Prostate gland (tissue), 2 donors: ENCODE measurements around the gene TBC1D2. TPM values are rescaled to one million over a fixed set of nuclear protein-coding genes. Genes with fewer than 3 reads are reported as not detected.

Experiments used
- DNase-seq: peaks from one replicate; pipeline ENCODE4 v3.0.0-alpha.2; 2019; ENCODE audit warnings: low spot score
- H3K27ac ChIP-seq, 2 donors: fragments of 200-600 bp; sonication (generic); 2 replicates each; pipeline ENCODE4 v1.5.1; 2017 to 2019
- H3K27me3 ChIP-seq: fragments of 200-600 bp; sonication (generic); replicated peaks from 2 replicates; pipeline ENCODE4 v1.5.1; 2019; ENCODE audit not compliant: insufficient read depth
- H3K36me3 ChIP-seq, 2 donors: fragments of 200-600 bp; sonication (generic); 1 replicate in 1 of 2; 2 replicates in 1 of 2; pipeline versions ENCODE4 v1.5.1 to v1.8.1; 2017 to 2019
- H3K4me1 ChIP-seq: fragments of 200-600 bp; sonication (generic); replicated peaks from 2 replicates; pipeline ENCODE4 v1.5.1; 2019
- H3K4me3 ChIP-seq, 2 donors: fragments of 200-600 bp; sonication (generic); 2 replicates each; pipeline ENCODE4 v1.5.1; 2017 to 2019
- H3K9me3 ChIP-seq: fragments of 200-600 bp; sonication (generic); 2 replicates; pipeline ENCODE4 v1.5.1; 2017
- CTCF ChIP-seq, 4 experiments: fragments of 200-600 bp in 2 of 4; fragments of 450-650 bp in 2 of 4; sonication (generic) in 2 of 4; IDR thresholded peaks; 1 replicate in 3 of 4; 2 replicates in 1 of 4; pipeline ENCODE4 v1.5.1; 2016 to 2019; ENCODE audit warnings: antibody characterized with exemption in 4 of 4, mild to moderate bottlenecking in 2 of 4, moderate library complexity in 2 of 4
- POLR2A ChIP-seq: fragments of 450-650 bp; IDR thresholded peaks from one replicate; pipeline ENCODE4 v1.6.1; 2016; ENCODE audit warnings: antibody characterized with exemption, mild to moderate bottlenecking
- POLR2AphosphoS5 ChIP-seq: sonication (generic); formaldehyde crosslinking; IDR thresholded peaks from one replicate; pipeline ENCODE4 v1.6.1; 2017; ENCODE audit warnings: antibody characterized with exemption
- WGBS: methylation state at CpG from one replicate; pipeline ENCODE4 v1.1.5; 2018; 5-methylcytosine and 5-hydroxymethylcytosine counted together
- intact Hi-C: fragments of 100-400 bp; cut with DNase I; formaldehyde crosslinking; loops from one replicate; pipeline ENCODE4 v1.14.2; 2022
- total RNA-seq, 2 donors: library from RNA; depleted of rRNA; stranded (reverse); fragments of >200 nt; gene quantifications; one replicate each; pipeline ENCODE4 v1.1.0, GENCODE V29; 2016

Gene TBC1D2
- total RNA-seq, 2 donors from 2014 or later, result 18.4 to 18.8 TPM

- Histone ChIP-seq H3K4me1 (peaks cover 10% of the 10 kb centered on the region), H3K4me3 (no peak overlapping the region), H3K36me3 (no peaks in the 10 kb centered on the region), H3K9me3 (no peaks in the 10 kb centered on the region), H3K27ac (peak overlapping the region; percentile 72 to 73), H3K27me3 (no peaks in the 10 kb centered on the region)
- 46% methylated on average over 4 of the region's 4 CpGs for WGBS
- intact Hi-C loops, result no loop called here
- DNase-seq, result peak; percentile 96
- TF ChIP-seq POLR2A, result no peak
- peak; percentile 93 for TF ChIP-seq POLR2AphosphoS5
- TF ChIP-seq CTCF (IDR thresholded peaks at IDR 0.05), result no peak
Observed at GRCh38 chr9:98158071-98158831, 97.2 kb downstream of the TBC1D2 start.

GRCh38 chr9:98157372-98157771, 98.1 kb downstream of the TBC1D2 start:
- peak overlapping the region; percentile 48 to 73 for H3K27ac ChIP-seq
- H3K4me3 ChIP-seq, result no peak overlapping the region
- H3K27me3 ChIP-seq, result no peaks in the 10 kb centered on the region
- WGBS, result 93% methylated on average over 10 of the region's 10 CpGs
- peaks cover 6% of the 10 kb centered on the region for H3K4me1 ChIP-seq
- no peak for TF ChIP-seq POLR2A
- TF ChIP-seq POLR2AphosphoS5, result no peak
- TF ChIP-seq CTCF (IDR thresholded peaks at IDR 0.05), result no peak
- intact Hi-C loops, result no loop called here
- DNase-seq, result no peak
- H3K36me3 ChIP-seq, result no peaks in the 10 kb centered on the region
- no peaks in the 10 kb centered on the region for H3K9me3 ChIP-seq

GRCh38 chr9:98154678-98155077, 100.8 kb downstream of the TBC1D2 start:
- TF ChIP-seq POLR2AphosphoS5 (peak; percentile 19), POLR2A (no peak)
- 55% methylated on average over 2 of the region's 2 CpGs for WGBS
- no peak for DNase-seq
- no peaks in the 10 kb centered on the region for H3K9me3 ChIP-seq
- H3K4me3 ChIP-seq, result no peak overlapping the region
- H3K27ac ChIP-seq, result peak overlapping the region in 1 of 2 donors; percentile 43
- peaks cover 5% of the 10 kb centered on the region for H3K4me1 ChIP-seq
- no peaks in the 10 kb centered on the region for H3K36me3 ChIP-seq
- intact Hi-C loops, result no loop called here
- H3K27me3 ChIP-seq, result no peaks in the 10 kb centered on the region

- Histone ChIP-seq H3K36me3 (no peaks in the 10 kb centered on the region), H3K27me3 (no peaks in the 10 kb centered on the region), H3K4me3 (no peak overlapping the region), H3K27ac (no peak overlapping the region), H3K9me3 (no peaks in the 10 kb centered on the region), H3K4me1 (peaks cover 2% of the 10 kb centered on the region)
- TF ChIP-seq POLR2AphosphoS5, result no peak
- no peak for TF ChIP-seq CTCF (IDR thresholded peaks at IDR 0.05)
- TF ChIP-seq POLR2A, result no peak
- DNase-seq, result no peak
- intact Hi-C loops, result no loop called here
Observed at GRCh38 chr9:98152526-98152925, 102.9 kb downstream of the TBC1D2 start.

- H3K27me3 ChIP-seq, result no peaks in the 10 kb centered on the region
- TF ChIP-seq POLR2A (no peak), CTCF (IDR thresholded peaks at IDR 0.05) (no peak), POLR2AphosphoS5 (no peak)
- H3K36me3 ChIP-seq, result no peaks in the 10 kb centered on the region
- no peak overlapping the region for H3K4me3 ChIP-seq
- peaks cover 8% of the 10 kb centered on the region for H3K4me1 ChIP-seq
- WGBS, result 81% methylated on average over 3 of the region's 3 CpGs
- intact Hi-C loops, result no loop called here
- peak overlapping the region in 1 of 2 donors; percentile 15 for H3K27ac ChIP-seq
- H3K9me3 ChIP-seq, result no peaks in the 10 kb centered on the region
- no peak for DNase-seq
Observed at GRCh38 chr9:98150721-98151120, 104.7 kb downstream of the TBC1D2 start.
